GM18499 (cell line): ENCODE measurements around the gene GNLY.
A peak's percentile ranks its signal among the peaks of the same experiment; 100 is the strongest.
"Not testable (repeated sequence)": the region's sequence is repeated elsewhere in the genome, so short reads cannot be mapped to it uniquely, and the experiment has no call there.

ENCODE experiments used
- ATAC-seq: cut with Tn5 transposase; IDR thresholded peaks from one replicate; pipeline ENCODE4 v1.9.1; 2021; ENCODE audit warnings: moderate number of reproducible peaks; ENCODE audit not compliant: insufficient read depth, unreplicated experiment

GNLY gene

GRCh38 chr2:85663594-85664565 lies 30.3 kb upstream of the GNLY start:
- no peak for ATAC-seq

GRCh38 chr2:85665264-85665937 lies 28.8 kb upstream of the GNLY start:
- no peak for ATAC-seq

DNA sequence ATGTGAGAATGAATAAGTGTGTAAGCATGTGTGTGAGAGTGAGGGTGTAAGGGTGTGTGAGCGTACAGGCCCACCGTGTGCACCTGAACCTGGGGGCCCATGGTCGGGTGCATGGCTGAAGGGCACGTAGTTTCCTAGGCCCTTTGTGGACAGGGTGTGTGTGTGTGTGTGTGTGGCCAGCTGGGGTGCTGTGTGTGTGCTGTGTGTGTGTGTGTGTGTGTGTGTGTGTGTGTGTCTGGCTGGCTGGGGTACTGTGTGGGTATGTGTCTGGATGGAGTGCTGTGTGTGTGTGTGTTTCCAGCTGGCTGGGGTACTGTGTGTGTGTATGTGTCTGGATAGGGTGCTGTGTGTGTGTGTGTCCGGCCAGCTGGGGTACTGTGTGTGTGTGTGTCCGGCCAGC lies 28.1 kb upstream of the GNLY start:
- ATAC-seq, result no peak

DNA sequence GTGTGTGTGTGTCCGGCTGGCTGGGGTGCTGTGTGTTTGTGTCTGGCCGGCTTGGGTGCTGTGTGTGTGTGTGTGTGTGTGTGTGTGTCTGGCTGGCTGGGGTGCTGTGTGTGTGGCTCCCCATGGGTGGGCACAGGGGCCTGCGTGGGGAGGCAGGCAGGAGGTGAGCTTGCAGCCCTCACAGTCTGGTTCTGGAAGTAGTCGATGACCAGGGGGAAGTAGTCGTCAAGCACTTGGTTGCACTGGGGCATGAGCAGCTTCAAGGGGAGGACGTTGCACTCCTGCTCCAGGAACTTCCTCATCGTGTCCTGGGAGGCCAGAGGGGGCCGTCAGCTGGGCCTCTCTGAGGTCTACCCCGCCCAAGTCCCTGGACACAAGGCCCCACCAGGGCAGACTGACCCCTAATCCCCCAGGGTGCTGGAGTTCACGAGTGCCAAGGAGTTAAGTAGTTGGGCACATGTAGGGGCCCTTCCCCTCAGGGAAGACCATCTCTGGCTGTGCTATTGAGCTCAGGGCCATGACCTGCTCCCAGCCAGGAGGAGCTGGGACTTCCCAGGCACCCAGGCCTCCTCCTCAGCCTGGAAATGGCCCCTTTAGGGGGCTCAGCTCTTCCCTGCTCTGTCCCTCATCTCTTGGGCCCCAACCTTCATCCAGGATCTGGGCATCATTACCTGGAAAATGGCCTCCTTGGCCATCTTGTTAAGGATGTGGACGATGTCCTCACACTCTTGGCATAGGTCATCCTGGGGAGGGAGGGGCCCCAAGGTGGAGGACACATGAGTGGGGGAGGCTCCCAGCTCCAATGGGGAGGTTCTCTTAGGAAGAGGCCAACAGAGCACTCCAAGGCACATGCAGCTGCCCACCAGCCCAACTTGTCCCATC lies 27.5 kb upstream of the GNLY start:
- no peak for ATAC-seq

GRCh38 chr2:85667561-85668008 lies 26.6 kb upstream of the GNLY start:
- ATAC-seq, result no peak

DNA sequence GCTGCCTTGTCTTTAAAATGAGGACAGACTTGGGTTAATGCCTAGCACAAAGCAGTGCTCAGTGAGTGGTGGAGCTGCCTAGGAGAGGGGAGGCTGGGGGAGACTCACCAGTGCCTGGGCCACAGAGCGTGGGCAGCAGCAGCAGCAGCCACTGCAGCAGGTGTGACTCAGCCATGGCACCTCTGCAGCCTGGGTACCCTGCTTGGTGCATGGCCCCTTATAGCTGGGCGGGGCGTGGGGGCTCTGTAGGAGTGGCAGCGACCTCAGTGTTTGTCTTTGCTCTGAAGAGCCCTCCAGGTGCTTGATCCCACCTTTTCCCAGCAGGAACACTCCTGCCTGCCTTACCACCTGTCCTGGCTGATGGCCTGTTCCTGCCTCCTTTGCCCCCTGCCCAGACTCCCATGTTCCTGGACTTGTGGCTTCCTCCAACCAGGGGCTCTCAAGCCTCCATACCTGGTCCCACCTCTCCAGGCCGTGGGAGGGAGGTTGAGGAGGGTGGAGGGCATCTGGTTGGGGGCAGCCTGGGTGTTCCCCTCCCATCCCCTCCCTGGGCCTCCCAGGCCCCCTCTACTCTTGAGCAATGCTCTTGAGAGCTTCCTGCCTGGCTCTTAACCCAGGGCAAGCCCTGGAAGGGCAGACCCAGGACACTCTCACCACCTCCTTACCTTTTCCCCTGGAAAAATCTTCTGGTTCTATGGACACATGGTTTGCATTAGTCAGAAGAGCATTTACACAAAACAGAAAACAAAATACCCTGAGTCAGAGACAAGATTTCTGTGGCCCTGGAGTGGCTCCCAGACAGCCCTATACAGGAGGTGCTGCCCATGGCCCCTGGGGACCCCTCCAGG lies 25.9 kb upstream of the GNLY start, which contains the start of gene SFTPB:
TSS of gene SFTPB (minus strand) at position 191 of the 848 bp plus-strand sequence. CDS start at position 175, 16 bp downstream.
- no peak for ATAC-seq

- no peak for ATAC-seq
Observed at GRCh38 chr2:85668857-85669142, 25.4 kb upstream of the GNLY start.

- peak; percentile 82 for ATAC-seq
Observed at GRCh38 chr2:85669549-85669948, 24.6 kb upstream of the GNLY start.

- ATAC-seq, result not testable (repeated sequence)
Observed at GRCh38 chr2:85670416-85670815, 23.7 kb upstream of the GNLY start.

DNA sequence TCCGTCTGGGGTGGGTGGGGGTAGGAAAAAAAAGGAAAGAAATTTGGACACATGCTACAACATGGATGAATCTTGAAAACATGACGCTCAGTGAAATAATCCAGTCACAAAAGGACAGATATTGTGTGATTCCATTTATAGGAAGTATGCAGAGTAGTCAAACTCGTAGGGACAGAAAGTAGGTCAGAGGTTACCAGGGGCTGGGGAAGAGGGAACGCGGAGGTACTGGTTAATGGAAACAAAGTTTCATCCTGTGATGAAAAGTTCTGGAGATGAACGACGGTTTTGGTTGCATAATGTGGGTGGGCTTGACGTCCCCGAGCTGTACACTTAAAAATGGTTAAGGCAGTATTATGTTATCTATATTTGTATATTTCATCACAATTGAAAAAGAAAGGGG lies 21.7 kb upstream of the GNLY start:
- ATAC-seq, result no peak

GRCh38 chr2:85673716-85674375 lies 20.3 kb upstream of the GNLY start:
- ATAC-seq, result no peak

- ATAC-seq, result no peak
Observed at GRCh38 chr2:85674417-85674816, 19.7 kb upstream of the GNLY start.

DNA sequence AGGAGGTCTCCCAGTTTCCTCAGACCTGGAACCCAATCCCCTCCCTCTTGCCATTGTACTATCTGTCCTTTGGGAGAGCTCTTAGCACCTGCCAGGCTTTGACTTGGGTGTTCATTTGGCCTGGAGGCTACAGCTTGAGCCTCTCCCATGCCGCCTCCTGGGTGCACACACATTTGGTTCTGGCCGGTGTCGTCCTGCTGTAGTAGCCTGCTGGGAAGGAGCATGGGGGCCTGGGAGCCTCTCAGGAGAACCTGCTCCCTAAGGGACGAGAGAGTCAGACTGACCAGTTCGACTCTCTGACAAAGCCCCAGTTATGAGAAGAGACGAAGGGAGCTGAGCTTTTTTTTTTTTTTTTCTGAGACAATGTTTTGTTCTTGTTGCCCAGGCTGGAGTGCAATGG lies 18.7 kb upstream of the GNLY start:
- ATAC-seq, result no peak

DNA sequence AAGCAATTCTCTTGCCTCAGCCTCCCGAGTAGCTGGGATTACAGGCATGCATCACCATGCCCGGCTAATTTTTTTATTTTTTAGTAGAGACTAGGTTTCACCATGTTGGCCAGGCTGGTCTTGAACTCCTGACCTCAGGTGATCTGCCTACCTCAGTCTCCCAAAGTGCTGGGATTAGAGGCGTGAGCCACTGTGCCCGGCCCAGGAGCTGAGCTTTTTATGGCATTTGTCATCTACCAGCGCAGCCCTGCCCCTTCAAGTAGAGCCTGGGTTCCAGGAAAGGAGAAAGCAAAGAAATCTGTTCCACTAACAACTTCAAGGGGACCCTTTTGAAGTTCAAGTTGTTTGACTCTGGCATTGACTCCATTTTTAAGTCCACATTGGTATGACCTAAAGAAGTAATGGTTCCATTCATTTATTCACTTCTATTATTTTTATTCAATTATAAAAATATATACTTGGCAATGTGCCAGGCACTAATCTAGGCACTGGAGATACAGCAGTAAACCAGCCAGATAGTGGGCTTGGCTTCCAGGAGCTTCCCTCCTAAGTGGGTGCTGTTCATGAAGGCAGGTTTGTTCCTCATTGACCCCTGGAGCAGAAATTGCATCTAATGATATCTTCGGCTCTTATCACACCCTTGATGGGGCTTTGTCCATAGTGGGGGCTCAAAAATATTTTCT lies 18.2 kb upstream of the GNLY start:
- ATAC-seq, result no peak

GRCh38 chr2:85678377-85678776 lies 15.8 kb upstream of the GNLY start:
- ATAC-seq, result no peak

GRCh38 chr2:85678794-85679672 lies 15.1 kb upstream of the GNLY start:
- no peak for ATAC-seq

DNA sequence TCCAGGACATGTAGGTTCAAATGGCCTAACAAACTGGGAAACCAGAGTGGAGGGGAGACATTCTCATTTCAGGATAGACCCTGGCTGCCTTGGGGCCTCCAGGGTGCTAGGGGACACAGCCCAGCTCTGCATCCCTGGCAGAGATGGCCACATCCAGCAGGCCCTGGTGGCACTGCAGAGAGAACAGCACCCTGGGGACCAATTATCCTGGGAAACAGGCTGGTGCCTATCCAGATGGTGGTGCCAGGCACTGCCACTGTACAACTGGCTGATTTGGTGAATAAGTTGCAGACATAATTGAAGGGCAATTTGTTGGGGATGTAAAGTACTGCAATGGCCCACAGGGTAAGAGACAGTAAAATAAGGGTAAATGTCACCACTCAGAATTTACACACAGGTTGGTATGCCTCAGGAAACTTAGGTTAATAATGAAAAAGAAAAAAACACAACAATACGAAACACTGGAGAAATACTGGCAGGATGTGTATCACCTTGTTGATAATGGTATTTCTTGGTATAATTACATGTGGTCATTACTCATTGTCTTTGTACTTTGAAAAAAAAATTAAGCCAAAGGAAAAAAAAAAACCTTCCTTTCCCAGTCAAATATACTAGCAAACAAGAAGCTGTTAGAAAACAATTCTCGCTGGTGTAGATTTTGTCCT lies 13.3 kb upstream of the GNLY start:
- ATAC-seq, result no peak
